Measurements from ENCODE around the gene ZC3HAV1. TPM values are rescaled to one million over a fixed set of nuclear protein-coding genes. Genes with fewer than 3 reads are reported as not detected.

The ZC3HAV1 gene
- total and polyA plus RNA-seq, 12 donors, result 2.7 to 28.3 (median 6.4) TPM

- TF ChIP-seq CTCF (IDR thresholded peaks at IDR 0.05), result no peak
- intact Hi-C loops (cut with DNase I), result no loop called here
- H3K4me3 ChIP-seq, result no peak overlapping the region
- WGBS, 2 donors, result 94 to 98% methylated on average over 9 of the region's 9 CpGs
- peaks cover 0 to 5% (median 0%) of the 10 kb centered on the region in 11 donors for H3K9me3 ChIP-seq
- H3K27me3 ChIP-seq, result no peaks in the 10 kb centered on the region
- H3K36me3 ChIP-seq, result peaks cover 0 to 100% (median 48%) of the 10 kb centered on the region in 9 donors
- peaks cover 0 to 14% (median 0%) of the 10 kb centered on the region in 9 donors for H3K4me1 ChIP-seq
- DNase-seq (no peak), ATAC-seq (no peak)
- no peak overlapping the region for H3K27ac ChIP-seq
Measured at GRCh38 chr7:139068544-139069399, 40.7 kb downstream of the ZC3HAV1 start.

- Histone ChIP-seq H3K27ac (peak overlapping the region in 1 of 10 donors; percentile 40), H3K36me3 (peaks cover 0 to 100% (median 33%) of the 10 kb centered on the region in 9 donors), H3K4me3 (no peak overlapping the region), H3K4me1 (peaks cover 0 to 17% (median under 1%) of the 10 kb centered on the region in 9 donors), H3K27me3 (no peaks in the 10 kb centered on the region), H3K9me3 (peaks cover 0 to 5% (median 0%) of the 10 kb centered on the region in 11 donors)
- intact Hi-C loops (cut with DNase I), result no loop called here
- DNase-seq (no peak), ATAC-seq (no peak)
- TF ChIP-seq CTCF (IDR thresholded peaks at IDR 0.05), result no peak
- 77 to 82% methylated on average over 9 of the region's 9 CpGs for WGBS, 2 donors
Measured at GRCh38 chr7:139066315-139066714, 43.2 kb downstream of the ZC3HAV1 start.

GRCh38 chr7:139065323-139065722 is 44.2 kb downstream of the ZC3HAV1 start:
- Histone ChIP-seq H3K9me3 (peaks cover 0 to 5% (median 0%) of the 10 kb centered on the region in 11 donors), H3K27me3 (no peaks in the 10 kb centered on the region), H3K36me3 (peaks cover 0 to 100% (median 28%) of the 10 kb centered on the region in 9 donors), H3K27ac (no peak overlapping the region), H3K4me1 (peaks cover 0 to 27% (median 11%) of the 10 kb centered on the region in 9 donors), H3K4me3 (no peak overlapping the region)
- WGBS, 2 donors, result 89 to 91% methylated on average over 11 of the region's 11 CpGs
- ATAC-seq, result no peak
- intact Hi-C loops (cut with DNase I), result no loop called here
- DNase-seq, result no peak
- no peak for TF ChIP-seq CTCF (IDR thresholded peaks at IDR 0.05)

- intact Hi-C loops (cut with DNase I), result loop anchor here in 1 of 10 donors (5.0 kb wide), 1 partner anchor 39 kb away; no protein-coding TSS in a partner anchor
- Histone ChIP-seq H3K9me3 (no peaks in the 10 kb centered on the region), H3K4me3 (no peak overlapping the region), H3K27ac (peak overlapping the region in 5 of 10 donors; percentile 10 to 93 (median 77)), H3K27me3 (no peaks in the 10 kb centered on the region), H3K4me1 (peaks cover 0 to 43% (median 22%) of the 10 kb centered on the region in 9 donors), H3K36me3 (peaks cover 0 to 96% (median 17%) of the 10 kb centered on the region in 9 donors)
- no peak for TF ChIP-seq CTCF (IDR thresholded peaks at IDR 0.05)
- DNase-seq, result no peak
- WGBS, 2 donors, result 87 to 91% methylated on average over 5 of the region's 5 CpGs
- no peak for ATAC-seq
Measured at GRCh38 chr7:139061416-139061815, 48.1 kb downstream of the ZC3HAV1 start.
